IPS-NIHi7 (cell line): ENCODE measurements around the gene ZNF664.
A peak's percentile ranks its signal among the peaks of the same experiment; 100 is the strongest.

ENCODE experiments used
- DNase-seq: peaks from one replicate; pipeline ENCODE4 v3.0.0; 2012; ENCODE audit warnings: mixed read lengths; ENCODE audit errors: extremely low spot score

The ZNF664 gene

DNA sequence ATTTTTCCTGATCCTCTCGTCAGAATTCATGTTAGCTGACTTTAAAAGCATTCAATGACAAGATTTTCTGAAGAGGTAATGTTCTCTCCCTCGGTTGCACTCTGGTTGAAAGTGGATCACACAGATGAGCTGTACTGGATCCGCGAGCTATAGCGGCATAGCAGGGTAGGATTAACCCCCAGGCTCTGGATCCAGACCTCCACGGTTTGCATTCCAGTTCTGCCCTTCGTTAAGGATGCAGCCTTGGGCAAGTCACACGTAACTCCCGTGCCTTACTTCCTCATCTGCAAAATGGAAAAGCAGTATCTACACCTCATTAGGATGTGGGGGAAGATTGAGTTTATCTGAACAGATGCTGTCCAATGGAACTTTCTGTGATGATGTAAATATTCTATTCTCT, 14.1 kb upstream of the ZNF664 start:
- no peak for DNase-seq

DNA sequence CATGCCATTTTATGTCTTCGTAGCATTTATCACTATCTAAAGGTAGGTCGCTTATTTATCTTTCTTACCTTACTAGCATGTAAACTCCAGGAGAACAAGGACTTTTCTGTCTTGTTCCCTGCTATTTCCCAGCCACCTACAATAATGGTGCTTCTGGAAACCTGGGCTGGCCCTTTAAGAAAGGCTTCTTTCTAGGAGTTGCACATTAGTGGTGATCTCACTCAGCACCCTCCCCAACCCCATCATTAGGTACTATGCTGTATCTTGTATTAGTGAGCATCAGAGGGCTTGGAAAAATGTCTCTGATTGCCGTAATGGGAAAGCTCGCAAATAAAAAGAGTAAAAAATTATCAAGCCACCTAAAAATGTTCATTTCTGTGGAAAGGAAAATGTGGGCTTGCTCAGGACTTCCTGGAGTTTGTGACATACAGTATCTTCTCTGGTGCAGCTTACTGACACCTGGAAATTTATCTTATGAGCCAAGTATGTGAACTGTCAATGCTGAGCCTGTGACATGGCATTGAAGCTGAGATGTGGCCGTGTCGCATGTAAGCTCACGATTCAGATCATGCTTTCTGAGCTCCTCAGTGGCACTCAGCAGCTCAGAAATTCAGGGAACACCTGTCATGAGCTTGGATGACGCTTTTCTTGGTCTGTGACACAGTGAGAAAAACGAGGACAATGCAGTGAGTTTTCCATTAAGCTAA, 12.8 kb upstream of the ZNF664 start:
- no peak for DNase-seq

GRCh38 chr12:123960856-123961255, 12.2 kb upstream of the ZNF664 start:
- no peak for DNase-seq

DNA sequence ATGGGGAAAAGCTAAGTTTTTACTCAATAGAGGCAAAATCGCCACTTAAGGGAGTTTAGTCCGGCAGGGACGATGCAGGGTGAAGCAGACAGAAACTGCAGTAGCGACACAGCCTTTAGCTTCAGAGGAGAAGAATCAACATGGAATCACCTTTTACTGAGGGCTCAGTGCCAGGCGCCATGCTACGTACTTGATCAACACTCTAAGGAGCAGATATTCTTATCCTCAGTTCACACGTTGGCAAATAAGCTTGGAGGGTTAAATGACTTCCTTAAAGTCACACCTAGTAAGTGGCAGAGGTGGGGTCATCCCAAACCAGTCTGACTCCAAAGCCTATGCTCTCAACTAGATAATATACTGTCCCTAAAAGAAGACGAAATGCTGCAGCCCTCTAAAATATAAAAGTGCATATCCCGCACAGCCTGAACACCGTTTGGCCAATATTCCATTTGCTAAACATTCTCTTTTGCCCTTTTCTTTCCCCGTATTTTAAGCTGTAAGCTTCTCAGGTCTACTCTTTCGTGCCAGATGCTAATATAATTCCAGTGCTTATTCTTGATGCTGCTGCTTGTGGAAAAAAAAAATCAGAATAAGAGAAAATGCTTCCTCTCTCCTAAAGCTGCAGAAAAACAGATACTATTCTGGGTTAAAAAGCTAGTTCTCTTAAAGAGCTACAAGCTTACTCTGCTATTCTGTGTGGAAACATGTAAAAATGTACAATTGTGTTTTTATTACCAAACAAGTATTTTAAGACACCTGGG, 11.2 kb upstream of the ZNF664 start:
- DNase-seq, result no peak

DNA sequence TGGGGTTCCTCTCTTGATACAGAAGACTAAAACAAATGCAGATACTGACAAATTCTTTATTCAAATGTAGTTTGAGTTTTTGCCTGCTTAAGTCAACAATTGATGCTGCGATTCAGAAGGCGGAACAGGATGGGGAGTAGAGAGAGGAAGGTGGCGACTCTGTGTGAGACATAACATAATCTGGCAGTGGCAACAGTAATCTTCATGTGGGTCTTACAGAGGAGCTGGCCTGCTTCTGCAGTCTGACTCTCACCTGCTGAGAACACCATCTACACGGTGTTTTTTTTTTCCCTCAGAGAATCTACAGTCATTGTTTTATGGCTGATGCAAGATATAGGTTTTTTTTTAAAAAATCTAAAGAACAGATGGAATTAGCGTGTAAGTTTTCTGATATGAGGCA, 10.5 kb upstream of the ZNF664 start:
- no peak for DNase-seq

GRCh38 chr12:123963821-123964220, 9.2 kb upstream of the ZNF664 start:
- DNase-seq, result no peak

- no peak for DNase-seq
Observed at GRCh38 chr12:123965382-123965781, 7.6 kb upstream of the ZNF664 start.

DNA sequence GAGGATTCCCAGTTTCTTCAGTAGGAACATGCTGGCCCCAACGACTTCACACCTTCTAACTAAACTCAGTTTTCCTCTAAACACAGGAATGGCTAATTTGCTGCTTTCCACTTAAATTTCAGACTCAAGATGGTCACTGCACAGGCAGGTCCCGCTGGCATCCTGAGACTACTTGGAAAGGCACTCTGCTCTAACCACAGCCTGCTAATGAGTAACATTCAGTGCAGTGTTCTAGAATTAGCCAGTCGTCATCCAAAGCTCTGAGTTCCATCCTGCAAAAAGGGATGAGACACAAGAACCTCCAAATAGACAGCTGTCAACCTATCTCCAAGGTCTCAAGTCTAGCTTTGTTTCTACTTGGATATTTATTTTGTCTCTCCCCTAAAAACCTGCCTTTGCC, 6.4 kb upstream of the ZNF664 start:
- DNase-seq, result no peak

GRCh38 chr12:123967121-123967586, 5.9 kb upstream of the ZNF664 start:
- DNase-seq, result no peak

DNA sequence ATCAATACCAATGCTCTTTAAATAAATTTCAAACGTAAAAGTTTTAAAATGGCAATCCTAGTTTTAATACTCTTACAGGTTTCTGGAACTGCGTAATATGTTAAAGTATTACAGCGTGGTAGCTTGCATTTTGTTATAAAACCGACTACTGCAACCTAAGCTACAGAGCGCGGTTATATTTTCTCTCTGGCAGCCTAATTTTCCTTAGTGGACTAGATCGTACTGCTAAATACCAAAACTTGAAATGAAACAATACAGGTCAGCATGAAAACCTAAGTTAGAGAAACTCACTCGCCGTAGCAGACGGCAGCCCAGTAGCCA, 1.6 kb upstream of the ZNF664 start:
- DNase-seq, result no peak

DNA sequence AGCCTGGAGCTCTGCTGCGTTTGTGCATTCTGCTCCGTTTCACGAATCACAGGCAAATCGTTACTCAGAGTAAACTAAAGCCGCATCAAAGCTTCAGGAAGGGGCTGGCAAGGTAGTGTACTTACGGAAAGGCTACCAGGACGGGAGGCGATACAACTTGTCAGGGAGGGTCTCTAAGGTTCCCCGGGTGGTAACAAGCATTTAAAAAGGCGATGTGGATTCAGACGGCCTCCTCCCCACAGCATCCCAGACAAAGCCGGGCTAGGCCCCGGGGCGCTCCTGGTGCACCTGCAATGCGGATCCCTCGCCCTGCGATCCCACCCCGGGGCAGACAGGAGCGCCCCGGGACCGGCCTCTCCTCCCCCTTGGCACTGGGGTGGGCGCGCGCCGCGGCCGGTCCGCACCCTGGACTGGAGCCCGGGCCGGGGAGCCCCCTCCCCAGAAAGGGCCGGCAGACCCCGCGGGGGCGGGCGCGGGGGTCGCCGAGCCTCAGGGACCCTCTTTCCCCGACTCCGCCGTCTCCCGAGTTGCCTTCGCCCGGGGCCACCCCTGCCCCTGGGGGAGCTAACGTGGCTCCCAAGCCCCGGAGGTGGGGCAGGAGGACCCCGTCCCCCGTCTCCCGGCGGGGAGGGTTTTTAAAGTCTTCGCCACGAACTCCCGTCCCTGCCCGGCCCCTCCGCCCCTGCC, 1.1 kb upstream of the ZNF664 start:
- peak; percentile 77 for DNase-seq

DNA sequence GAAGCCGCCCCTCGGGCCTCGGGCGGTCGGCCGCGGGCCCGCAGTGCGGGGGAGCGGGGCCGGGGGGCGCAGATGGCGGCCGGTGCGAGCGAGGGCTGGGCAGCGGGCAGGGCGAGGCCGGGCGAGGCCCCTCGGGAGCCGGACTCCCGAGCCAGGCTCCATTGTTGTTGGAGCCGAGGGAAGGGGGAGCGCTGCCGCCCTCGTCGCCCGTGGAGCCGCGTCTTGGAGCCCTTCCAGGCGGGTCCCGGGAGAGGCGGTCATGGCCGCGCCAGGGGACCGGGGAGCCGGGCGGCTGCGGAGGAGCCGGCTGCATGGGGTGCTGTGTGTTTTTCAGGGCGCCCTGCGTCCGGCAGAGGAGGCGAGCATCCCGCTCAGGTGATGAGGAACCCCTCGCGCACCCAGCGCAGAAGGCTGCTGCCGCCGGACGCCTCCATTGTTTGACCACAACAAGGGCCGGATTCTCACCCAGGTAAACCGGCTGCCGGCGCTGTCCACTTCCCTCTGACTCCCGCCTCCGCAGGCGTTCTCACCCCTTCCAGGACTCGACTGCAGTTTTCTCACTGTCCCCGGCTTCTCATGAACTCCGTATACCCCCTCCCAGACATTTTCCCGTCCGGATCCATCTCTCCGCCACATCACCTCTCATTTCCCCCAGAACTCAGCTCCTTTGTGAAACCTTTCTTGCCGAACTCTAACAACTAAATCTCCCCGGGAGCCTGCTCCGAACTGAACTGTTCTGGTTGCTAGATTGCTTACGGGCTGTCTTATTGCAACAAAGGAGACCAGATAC, 732 bp downstream of the ZNF664 start:
- DNase-seq, result peak; percentile 46

GRCh38 chr12:123976227-123976826, 3.3 kb downstream of the ZNF664 start:
- no peak for DNase-seq

DNA sequence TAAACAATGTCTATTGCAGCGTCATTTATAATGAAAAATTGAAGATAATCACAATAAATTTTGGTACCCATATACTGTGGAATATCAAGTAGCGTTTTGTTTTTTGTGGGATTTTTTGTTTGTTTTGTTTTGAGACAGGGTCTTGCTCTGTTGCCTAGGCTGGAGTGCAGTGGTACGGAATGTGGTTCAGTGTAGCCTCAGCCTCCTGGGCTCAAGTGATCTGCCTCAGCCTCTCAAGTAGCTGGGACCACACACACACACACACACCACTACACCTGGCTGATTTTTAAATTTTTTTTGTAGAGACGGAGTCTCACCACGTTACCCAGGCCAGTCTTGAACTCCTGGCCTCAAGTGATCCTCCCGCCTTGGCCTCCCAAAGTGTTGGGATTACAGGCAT, 6.6 kb downstream of the ZNF664 start:
- no peak for DNase-seq

- DNase-seq, result no peak
Observed at GRCh38 chr12:123982269-123982668, 9.3 kb downstream of the ZNF664 start.

GRCh38 chr12:123983822-123984485, 10.9 kb downstream of the ZNF664 start:
- DNase-seq, result peak; percentile 60

DNA sequence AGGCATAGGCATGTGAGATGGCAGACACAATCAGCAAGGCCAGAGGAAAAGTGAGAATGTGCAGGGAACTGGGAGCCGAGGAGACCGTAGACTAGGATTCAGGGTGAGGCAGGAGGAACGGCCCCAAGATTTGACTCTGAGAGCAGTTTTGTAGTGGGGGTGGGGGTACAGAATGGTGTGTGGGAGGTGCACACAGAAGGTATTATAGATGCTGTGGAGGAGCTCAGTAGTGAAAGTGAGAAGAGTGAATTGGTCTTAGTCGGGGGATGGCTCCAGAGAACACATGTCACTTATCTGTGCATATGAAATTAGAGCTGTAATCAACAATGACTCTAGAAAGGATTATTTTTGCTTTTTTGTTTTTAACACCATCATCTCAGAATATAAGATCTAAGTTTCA, 11.9 kb downstream of the ZNF664 start:
- DNase-seq, result no peak

- no peak for DNase-seq
Observed at GRCh38 chr12:123986374-123986965, 13.5 kb downstream of the ZNF664 start.

DNA sequence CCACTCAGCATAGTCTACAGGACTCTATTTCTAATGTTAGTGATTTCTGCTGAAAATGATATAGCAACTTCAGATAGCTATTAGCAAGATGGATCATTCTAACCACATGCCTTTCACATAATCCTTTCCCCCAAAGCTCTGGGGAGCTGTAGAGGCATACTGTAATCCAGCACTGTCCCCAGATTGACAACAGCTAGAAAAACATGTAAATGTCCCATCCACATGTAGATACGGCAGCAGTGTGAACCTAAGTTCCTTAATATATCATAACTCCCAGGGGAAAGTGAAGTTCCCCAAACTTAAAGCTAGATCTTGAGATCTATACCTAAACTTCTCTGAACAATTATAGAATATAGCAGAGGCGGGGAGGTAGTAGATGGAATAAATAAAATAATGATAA, 14.0 kb downstream of the ZNF664 start:
- DNase-seq, result no peak

GRCh38 chr12:123989168-123989567, 16.2 kb downstream of the ZNF664 start:
- DNase-seq, result no peak

- DNase-seq, result no peak
Observed at GRCh38 chr12:123989753-123990152, 16.7 kb downstream of the ZNF664 start.
